WTC11 (cell line): ENCODE results near the gene IL10. TPM values are rescaled to one million over a fixed set of nuclear protein-coding genes. Genes with fewer than 3 reads are reported as not detected.

Experiments used
- ATAC-seq: fragments of 200-7000 bp; cut with Tn5 transposase; 2 replicates; pipeline ENCODE4 v1.10.0; 2021; ENCODE audit warnings: mild to moderate bottlenecking, moderate library complexity
- CTCF ChIA-PET: fragments of 300-600 bp; sonication (Branson Sonifier 250); formaldehyde crosslinking; loops from one replicate; lab custom pipeline; 2021; ENCODE audit warnings: antibody characterized with exemption; lab: Charles Lee
- POLR2A ChIA-PET: fragments of 350-600 bp; sonication (Branson Sonifier 250); formaldehyde crosslinking; loops from one replicate; lab custom pipeline; 2021; ENCODE audit warnings: antibody characterized with exemption; lab: Charles Lee
- DNase-seq: peaks from one replicate; pipeline ENCODE4 v3.0.0; 2021; ENCODE audit warnings: low spot score
- H3K27ac Mint-ChIP-seq: 2 replicates; pipeline ENCODE4 v1.8.0; 2021; ENCODE audit warnings: mixed read lengths
- H3K27me3 Mint-ChIP-seq: 2 replicates; pipeline ENCODE4 v1.8.0; 2021; ENCODE audit warnings: low read depth, mild to moderate bottlenecking, moderate library complexity, mixed read lengths
- H3K36me3 Mint-ChIP-seq: 2 replicates; pipeline ENCODE4 v1.8.0; 2021; ENCODE audit warnings: mixed read lengths
- H3K4me1 Mint-ChIP-seq: 2 replicates; pipeline ENCODE4 v1.8.0; 2022; ENCODE audit warnings: mixed read lengths
- H3K4me3 Mint-ChIP-seq: 2 replicates; pipeline ENCODE4 v1.8.0; 2021; ENCODE audit warnings: mild to moderate bottlenecking, moderate library complexity, mixed read lengths
- H3K9me3 Mint-ChIP-seq: 2 replicates; pipeline ENCODE4 v1.8.0; 2021; ENCODE audit warnings: mixed read lengths
- AR ChIP-seq: fragments of 250-450 bp; sonication (Bioruptor Pico); IDR thresholded peaks from 2 replicates; pipeline ENCODE4 v1.9.0; 2021; ENCODE audit warnings: mild to moderate bottlenecking
- EMX1 ChIP-seq: fragments of 250-450 bp; sonication (Bioruptor Pico); IDR thresholded peaks from 2 replicates; pipeline ENCODE4 v1.8.0; 2021; ENCODE audit warnings: mild to moderate bottlenecking
- GTF2I ChIP-seq: fragments of 250-450 bp; sonication (Bioruptor Pico); conservative IDR thresholded peaks from 2 replicates; pipeline ENCODE4 v1.4.0; 2021; ENCODE audit warnings: mild to moderate bottlenecking
- HMGA2 ChIP-seq: fragments of 250-450 bp; sonication (Bioruptor Pico); IDR thresholded peaks from 2 replicates; pipeline ENCODE4 v1.4.0; 2021; ENCODE audit warnings: mild to moderate bottlenecking, moderate library complexity
- MXD4 ChIP-seq: fragments of 250-450 bp; sonication (Bioruptor Pico); IDR thresholded peaks from 2 replicates; pipeline ENCODE4 v1.8.0; 2021; ENCODE audit warnings: mild to moderate bottlenecking, moderate library complexity, borderline replicate concordance
- OVOL2 ChIP-seq: fragments of 250-450 bp; sonication (Bioruptor Pico); IDR thresholded peaks from 2 replicates; pipeline ENCODE4 v1.9.0; 2021; ENCODE audit warnings: mild to moderate bottlenecking, borderline replicate concordance
- TEAD1 ChIP-seq: sonication (generic); formaldehyde crosslinking; IDR thresholded peaks from 2 replicates; pipeline ENCODE4 v1.8.0; 2022; ENCODE audit warnings: mild to moderate bottlenecking, missing genetic modification reagents
- ZNF232 ChIP-seq: sonication (generic); formaldehyde crosslinking; IDR thresholded peaks from 2 replicates; pipeline ENCODE4 v1.8.0; 2022; ENCODE audit warnings: mild to moderate bottlenecking, missing genetic modification reagents
- total RNA-seq: library from RNA; stranded (reverse); gene quantifications from 3 replicates; pipeline ENCODE4 v1.2.3, GENCODE V29; 2021
- TF ChIP-seq, protein P1 (sequence below): sonication (generic); formaldehyde crosslinking; IDR thresholded peaks from 2 replicates; pipeline ENCODE4 v1.8.0; 2022; ENCODE audit warnings: missing genetic modification reagents
- TF ChIP-seq, protein P2 (sequence below): fragments of 200-600 bp; IDR thresholded peaks from 2 replicates; pipeline ENCODE4 v1.8.0; 2022; ENCODE audit warnings: antibody characterized with exemption
- TF ChIP-seq, protein P3 (sequence below): sonication (generic); formaldehyde crosslinking; IDR thresholded peaks from 2 replicates; pipeline ENCODE4 v1.8.1; 2023; ENCODE audit warnings: mild to moderate bottlenecking, missing genetic modification reagents
- TF ChIP-seq, protein P4 (sequence below): sonication (generic); formaldehyde crosslinking; IDR thresholded peaks from 2 replicates; pipeline ENCODE4 v1.8.0; 2022; ENCODE audit warnings: mild to moderate bottlenecking, missing genetic modification reagents
- TF ChIP-seq, protein P5 (sequence below): sonication (generic); formaldehyde crosslinking; IDR thresholded peaks from 2 replicates; pipeline ENCODE4 v1.8.1; 2023; ENCODE audit warnings: mild to moderate bottlenecking, missing genetic modification reagents
- TF ChIP-seq, protein P6 (sequence below): sonication (generic); formaldehyde crosslinking; IDR thresholded peaks from 2 replicates; pipeline ENCODE4 v1.8.1; 2022; ENCODE audit warnings: mild to moderate bottlenecking, missing genetic modification reagents, moderate library complexity, borderline replicate concordance

IL10 gene
- total RNA-seq, 1 experiment from 2014 or later, result not detected

- TF ChIP-seq ZNF232 (CRISPR knock-in tag) (no peak), AR (CRISPR knock-in tag) (no peak), TEAD1 (CRISPR knock-in tag) (no peak), HMGA2 (CRISPR knock-in tag) (no peak), GTF2I (CRISPR knock-in tag) (no peak), MXD4 (CRISPR knock-in tag) (no peak)
- TF ChIP-seq, protein P1, sequence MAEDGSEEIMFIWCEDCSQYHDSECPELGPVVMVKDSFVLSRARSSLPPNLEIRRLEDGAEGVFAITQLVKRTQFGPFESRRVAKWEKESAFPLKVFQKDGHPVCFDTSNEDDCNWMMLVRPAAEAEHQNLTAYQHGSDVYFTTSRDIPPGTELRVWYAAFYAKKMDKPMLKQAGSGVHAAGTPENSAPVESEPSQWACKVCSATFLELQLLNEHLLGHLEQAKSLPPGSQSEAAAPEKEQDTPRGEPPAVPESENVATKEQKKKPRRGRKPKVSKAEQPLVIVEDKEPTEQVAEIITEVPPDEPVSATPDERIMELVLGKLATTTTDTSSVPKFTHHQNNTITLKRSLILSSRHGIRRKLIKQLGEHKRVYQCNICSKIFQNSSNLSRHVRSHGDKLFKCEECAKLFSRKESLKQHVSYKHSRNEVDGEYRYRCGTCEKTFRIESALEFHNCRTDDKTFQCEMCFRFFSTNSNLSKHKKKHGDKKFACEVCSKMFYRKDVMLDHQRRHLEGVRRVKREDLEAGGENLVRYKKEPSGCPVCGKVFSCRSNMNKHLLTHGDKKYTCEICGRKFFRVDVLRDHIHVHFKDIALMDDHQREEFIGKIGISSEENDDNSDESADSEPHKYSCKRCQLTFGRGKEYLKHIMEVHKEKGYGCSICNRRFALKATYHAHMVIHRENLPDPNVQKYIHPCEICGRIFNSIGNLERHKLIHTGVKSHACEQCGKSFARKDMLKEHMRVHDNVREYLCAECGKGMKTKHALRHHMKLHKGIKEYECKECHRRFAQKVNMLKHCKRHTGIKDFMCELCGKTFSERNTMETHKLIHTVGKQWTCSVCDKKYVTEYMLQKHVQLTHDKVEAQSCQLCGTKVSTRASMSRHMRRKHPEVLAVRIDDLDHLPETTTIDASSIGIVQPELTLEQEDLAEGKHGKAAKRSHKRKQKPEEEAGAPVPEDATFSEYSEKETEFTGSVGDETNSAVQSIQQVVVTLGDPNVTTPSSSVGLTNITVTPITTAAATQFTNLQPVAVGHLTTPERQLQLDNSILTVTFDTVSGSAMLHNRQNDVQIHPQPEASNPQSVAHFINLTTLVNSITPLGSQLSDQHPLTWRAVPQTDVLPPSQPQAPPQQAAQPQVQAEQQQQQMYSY (CRISPR knock-in tag), result no peak
- TF ChIP-seq, protein P2, sequence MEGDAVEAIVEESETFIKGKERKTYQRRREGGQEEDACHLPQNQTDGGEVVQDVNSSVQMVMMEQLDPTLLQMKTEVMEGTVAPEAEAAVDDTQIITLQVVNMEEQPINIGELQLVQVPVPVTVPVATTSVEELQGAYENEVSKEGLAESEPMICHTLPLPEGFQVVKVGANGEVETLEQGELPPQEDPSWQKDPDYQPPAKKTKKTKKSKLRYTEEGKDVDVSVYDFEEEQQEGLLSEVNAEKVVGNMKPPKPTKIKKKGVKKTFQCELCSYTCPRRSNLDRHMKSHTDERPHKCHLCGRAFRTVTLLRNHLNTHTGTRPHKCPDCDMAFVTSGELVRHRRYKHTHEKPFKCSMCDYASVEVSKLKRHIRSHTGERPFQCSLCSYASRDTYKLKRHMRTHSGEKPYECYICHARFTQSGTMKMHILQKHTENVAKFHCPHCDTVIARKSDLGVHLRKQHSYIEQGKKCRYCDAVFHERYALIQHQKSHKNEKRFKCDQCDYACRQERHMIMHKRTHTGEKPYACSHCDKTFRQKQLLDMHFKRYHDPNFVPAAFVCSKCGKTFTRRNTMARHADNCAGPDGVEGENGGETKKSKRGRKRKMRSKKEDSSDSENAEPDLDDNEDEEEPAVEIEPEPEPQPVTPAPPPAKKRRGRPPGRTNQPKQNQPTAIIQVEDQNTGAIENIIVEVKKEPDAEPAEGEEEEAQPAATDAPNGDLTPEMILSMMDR, result no peak
- TF ChIP-seq, protein P3, sequence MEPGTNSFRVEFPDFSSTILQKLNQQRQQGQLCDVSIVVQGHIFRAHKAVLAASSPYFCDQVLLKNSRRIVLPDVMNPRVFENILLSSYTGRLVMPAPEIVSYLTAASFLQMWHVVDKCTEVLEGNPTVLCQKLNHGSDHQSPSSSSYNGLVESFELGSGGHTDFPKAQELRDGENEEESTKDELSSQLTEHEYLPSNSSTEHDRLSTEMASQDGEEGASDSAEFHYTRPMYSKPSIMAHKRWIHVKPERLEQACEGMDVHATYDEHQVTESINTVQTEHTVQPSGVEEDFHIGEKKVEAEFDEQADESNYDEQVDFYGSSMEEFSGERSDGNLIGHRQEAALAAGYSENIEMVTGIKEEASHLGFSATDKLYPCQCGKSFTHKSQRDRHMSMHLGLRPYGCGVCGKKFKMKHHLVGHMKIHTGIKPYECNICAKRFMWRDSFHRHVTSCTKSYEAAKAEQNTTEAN (CRISPR knock-in tag), result no peak
- TF ChIP-seq, protein P4, sequence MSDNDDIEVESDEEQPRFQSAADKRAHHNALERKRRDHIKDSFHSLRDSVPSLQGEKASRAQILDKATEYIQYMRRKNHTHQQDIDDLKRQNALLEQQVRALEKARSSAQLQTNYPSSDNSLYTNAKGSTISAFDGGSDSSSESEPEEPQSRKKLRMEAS (CRISPR knock-in tag), result no peak
- TF ChIP-seq, all 79 proteins: peak for 0
Observed at GRCh38 chr1:206802401-206802800, 30.1 kb upstream of the IL10 start (continued).

DNA sequence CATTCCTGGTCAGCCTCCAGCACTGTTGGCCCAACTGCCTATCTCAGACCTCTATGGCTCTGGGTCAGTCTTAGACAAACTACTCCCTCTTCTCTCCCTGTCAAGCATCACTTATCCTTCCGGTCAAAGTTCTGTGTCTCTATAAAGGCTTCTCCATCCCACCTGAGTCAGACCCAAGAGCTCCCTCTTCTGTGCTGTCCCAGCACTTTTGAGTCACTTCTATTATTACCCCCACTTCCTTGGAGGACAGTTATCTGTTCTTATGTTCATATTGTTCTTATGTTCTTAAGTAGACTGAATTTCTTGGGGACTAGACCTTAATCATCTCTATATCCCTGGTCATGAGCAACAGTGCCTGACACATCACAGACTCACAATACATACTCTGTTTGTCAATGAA lies 29.2 kb upstream of the IL10 start:
- H3K4me1 Mint-ChIP-seq, result no peaks in the 10 kb centered on the region
- peaks cover 2% of the 10 kb centered on the region; the same call in 1 of the 2 replicates for H3K27me3 Mint-ChIP-seq
- no peak overlapping the region for H3K27ac Mint-ChIP-seq

More for the DNA sequence above, 29.2 kb upstream of the IL10 start:
- TF ChIP-seq, protein P5, sequence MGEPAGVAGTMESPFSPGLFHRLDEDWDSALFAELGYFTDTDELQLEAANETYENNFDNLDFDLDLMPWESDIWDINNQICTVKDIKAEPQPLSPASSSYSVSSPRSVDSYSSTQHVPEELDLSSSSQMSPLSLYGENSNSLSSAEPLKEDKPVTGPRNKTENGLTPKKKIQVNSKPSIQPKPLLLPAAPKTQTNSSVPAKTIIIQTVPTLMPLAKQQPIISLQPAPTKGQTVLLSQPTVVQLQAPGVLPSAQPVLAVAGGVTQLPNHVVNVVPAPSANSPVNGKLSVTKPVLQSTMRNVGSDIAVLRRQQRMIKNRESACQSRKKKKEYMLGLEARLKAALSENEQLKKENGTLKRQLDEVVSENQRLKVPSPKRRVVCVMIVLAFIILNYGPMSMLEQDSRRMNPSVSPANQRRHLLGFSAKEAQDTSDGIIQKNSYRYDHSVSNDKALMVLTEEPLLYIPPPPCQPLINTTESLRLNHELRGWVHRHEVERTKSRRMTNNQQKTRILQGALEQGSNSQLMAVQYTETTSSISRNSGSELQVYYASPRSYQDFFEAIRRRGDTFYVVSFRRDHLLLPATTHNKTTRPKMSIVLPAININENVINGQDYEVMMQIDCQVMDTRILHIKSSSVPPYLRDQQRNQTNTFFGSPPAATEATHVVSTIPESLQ (CRISPR knock-in tag), result no peak
- TF ChIP-seq, protein P3 (CRISPR knock-in tag), result no peak
- TF ChIP-seq, protein P6, sequence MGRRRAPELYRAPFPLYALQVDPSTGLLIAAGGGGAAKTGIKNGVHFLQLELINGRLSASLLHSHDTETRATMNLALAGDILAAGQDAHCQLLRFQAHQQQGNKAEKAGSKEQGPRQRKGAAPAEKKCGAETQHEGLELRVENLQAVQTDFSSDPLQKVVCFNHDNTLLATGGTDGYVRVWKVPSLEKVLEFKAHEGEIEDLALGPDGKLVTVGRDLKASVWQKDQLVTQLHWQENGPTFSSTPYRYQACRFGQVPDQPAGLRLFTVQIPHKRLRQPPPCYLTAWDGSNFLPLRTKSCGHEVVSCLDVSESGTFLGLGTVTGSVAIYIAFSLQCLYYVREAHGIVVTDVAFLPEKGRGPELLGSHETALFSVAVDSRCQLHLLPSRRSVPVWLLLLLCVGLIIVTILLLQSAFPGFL (CRISPR knock-in tag), result no peak
- TF ChIP-seq OVOL2 (CRISPR knock-in tag), result no peak
- TF ChIP-seq EMX1, result no peak
- Mint-ChIP-seq H3K9me3 (no peaks in the 10 kb centered on the region), H3K36me3 (no peaks in the 10 kb centered on the region), H3K4me3 (no peak overlapping the region)
- CTCF ChIA-PET, result interaction anchor here (0.7 to 0.8 kb wide), 2 partner anchors 111 kb away, joined by 3 to 4 read pairs; no protein-coding TSS in a partner anchor
- DNase-seq (no peak), ATAC-seq (no peak)
- POLR2A ChIA-PET, result no interaction called here
